OCI-LY1 (cell line): Measurements from ENCODE around the gene PSMD4.

ENCODE experiments used
- H2AFZ ChIP-seq: fragments of 200-600 bp; sonication (generic), shearing (Covaris generic); 2 replicates; pipeline ENCODE4 v1.6.0; 2014; ENCODE audit warnings: antibody characterized with exemption, mild to moderate bottlenecking, low read length
- H3F3A ChIP-seq: fragments of 200-600 bp; sonication (generic), shearing (Covaris generic); 2 replicates; pipeline ENCODE4 v1.6.0; 2014; ENCODE audit warnings: mild to moderate bottlenecking, antibody characterized with exemption, low read length, moderate library complexity; ENCODE audit not compliant: insufficient read depth
- H3K27ac ChIP-seq: fragments of 200-600 bp; sonication (generic); 2 replicates; pipeline ENCODE4 v1.5.1; 2014; ENCODE audit warnings: low read length, mixed run types, mild to moderate bottlenecking, low read depth; ENCODE audit not compliant: poor library complexity, severe bottlenecking
- H3K27me3 ChIP-seq: fragments of 200-600 bp; sonication (generic); 2 replicates; pipeline ENCODE4 v1.6.0; 2014; ENCODE audit warnings: antibody characterized with exemption, mild to moderate bottlenecking, low read length, moderate library complexity; ENCODE audit not compliant: insufficient read depth
- H3K36me3 ChIP-seq: fragments of 200-600 bp; sonication (generic); 2 replicates; pipeline ENCODE4 v1.6.1; 2014; ENCODE audit warnings: mild to moderate bottlenecking, antibody characterized with exemption, low read length, moderate library complexity, mixed read lengths; ENCODE audit not compliant: insufficient read depth
- H3K4me1 ChIP-seq: fragments of 200-600 bp; sonication (generic); 2 replicates; pipeline ENCODE4 v1.5.1; 2014; ENCODE audit warnings: mild to moderate bottlenecking, low read length, moderate library complexity; ENCODE audit not compliant: insufficient read depth, severe bottlenecking
- H3K4me2 ChIP-seq: fragments of 200-600 bp; sonication (generic), shearing (Covaris generic); 2 replicates; pipeline ENCODE4 v1.6.1; 2014; ENCODE audit warnings: low read length
- H3K4me3 ChIP-seq: fragments of 200-600 bp; sonication (generic); 2 replicates; pipeline ENCODE4 v1.5.1; 2014; ENCODE audit warnings: low read length, low read depth, mild to moderate bottlenecking, mixed read lengths; ENCODE audit not compliant: poor library complexity, severe bottlenecking
- H3K79me2 ChIP-seq: fragments of 200-600 bp; shearing (Covaris generic); 2 replicates; pipeline ENCODE4 v1.6.1; 2016; ENCODE audit warnings: mixed run types, low read length, mixed read lengths; ENCODE audit not compliant: insufficient read depth
- H3K9ac ChIP-seq: fragments of 200-600 bp; sonication (generic), shearing (Covaris generic); 2 replicates; pipeline ENCODE4 v1.6.1; 2014; ENCODE audit warnings: mild to moderate bottlenecking, low read length, mixed read lengths
- H3K9me2 ChIP-seq: fragments of 200-600 bp; sonication (generic), shearing (Covaris generic); 2 replicates; pipeline ENCODE4 v1.6.1; 2014; ENCODE audit warnings: low read depth, mild to moderate bottlenecking, low read length, mixed read lengths
- H3K9me3 ChIP-seq: fragments of 200-600 bp; shearing (Covaris generic); 2 replicates; pipeline ENCODE4 v1.6.1; 2014; ENCODE audit warnings: low read length, mixed read lengths
- H4K20me1 ChIP-seq: fragments of 200-600 bp; sonication (generic), shearing (Covaris generic); 2 replicates; pipeline ENCODE4 v1.6.0; 2016; ENCODE audit warnings: mild to moderate bottlenecking, low read length; ENCODE audit not compliant: insufficient read depth
- EZH2 ChIP-seq: fragments of 200-600 bp; sonication (generic), shearing (Covaris generic); IDR thresholded peaks from 2 replicates; pipeline ENCODE4 v1.8.0; 2017; ENCODE audit warnings: borderline replicate concordance, mixed run types, mild to moderate bottlenecking, antibody characterized with exemption, low read length, moderate library complexity, mixed read lengths
- TF ChIP-seq, protein P1 (sequence below): fragments of 200-600 bp; sonication (generic), shearing (Covaris generic); IDR thresholded peaks from 2 replicates; pipeline ENCODE4 v1.5.1; 2017; ENCODE audit warnings: mild to moderate bottlenecking, antibody characterized with exemption, low read length, moderate library complexity, mixed read lengths

The PSMD4 gene

GRCh38 chr1:151211972-151212705, 42.4 kb upstream of the PSMD4 start:
- Histone ChIP-seq H3K79me2 (peaks cover 48% of the 10 kb centered on the region), H2AFZ (no peak overlapping the region), H3K9me3 (no peaks in the 10 kb centered on the region), H3F3A (no peaks in the 10 kb centered on the region), H3K4me1 (no peaks in the 10 kb centered on the region), H4K20me1 (no peaks in the 10 kb centered on the region), H3K9ac (no peak overlapping the region), H3K9me2 (no peaks in the 10 kb centered on the region), H3K27me3 (no peaks in the 10 kb centered on the region), H3K27ac (no peak overlapping the region), H3K4me3 (no peak overlapping the region), H3K4me2 (no peak overlapping the region), H3K36me3 (peaks cover 54% of the 10 kb centered on the region)
- TF ChIP-seq, protein P1, sequence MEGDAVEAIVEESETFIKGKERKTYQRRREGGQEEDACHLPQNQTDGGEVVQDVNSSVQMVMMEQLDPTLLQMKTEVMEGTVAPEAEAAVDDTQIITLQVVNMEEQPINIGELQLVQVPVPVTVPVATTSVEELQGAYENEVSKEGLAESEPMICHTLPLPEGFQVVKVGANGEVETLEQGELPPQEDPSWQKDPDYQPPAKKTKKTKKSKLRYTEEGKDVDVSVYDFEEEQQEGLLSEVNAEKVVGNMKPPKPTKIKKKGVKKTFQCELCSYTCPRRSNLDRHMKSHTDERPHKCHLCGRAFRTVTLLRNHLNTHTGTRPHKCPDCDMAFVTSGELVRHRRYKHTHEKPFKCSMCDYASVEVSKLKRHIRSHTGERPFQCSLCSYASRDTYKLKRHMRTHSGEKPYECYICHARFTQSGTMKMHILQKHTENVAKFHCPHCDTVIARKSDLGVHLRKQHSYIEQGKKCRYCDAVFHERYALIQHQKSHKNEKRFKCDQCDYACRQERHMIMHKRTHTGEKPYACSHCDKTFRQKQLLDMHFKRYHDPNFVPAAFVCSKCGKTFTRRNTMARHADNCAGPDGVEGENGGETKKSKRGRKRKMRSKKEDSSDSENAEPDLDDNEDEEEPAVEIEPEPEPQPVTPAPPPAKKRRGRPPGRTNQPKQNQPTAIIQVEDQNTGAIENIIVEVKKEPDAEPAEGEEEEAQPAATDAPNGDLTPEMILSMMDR, result no peak
- TF ChIP-seq EZH2, result no peak

GRCh38 chr1:151213560-151213959, 41.0 kb upstream of the PSMD4 start:
- H3K9me2 ChIP-seq, result no peaks in the 10 kb centered on the region
- H3K79me2 ChIP-seq, result peaks cover 57% of the 10 kb centered on the region
- no peak overlapping the region for H3K27ac ChIP-seq
- H2AFZ ChIP-seq, result no peak overlapping the region
- H3K9me3 ChIP-seq, result no peaks in the 10 kb centered on the region
- H3K4me3 ChIP-seq, result no peak overlapping the region
- no peak for TF ChIP-seq EZH2
- TF ChIP-seq, protein P1, result no peak
- H3K36me3 ChIP-seq, result peaks cover 46% of the 10 kb centered on the region
- H3F3A ChIP-seq, result no peaks in the 10 kb centered on the region
- H3K9ac ChIP-seq, result no peak overlapping the region
- H3K4me2 ChIP-seq, result no peak overlapping the region
- no peaks in the 10 kb centered on the region for H4K20me1 ChIP-seq
- H3K4me1 ChIP-seq, result no peaks in the 10 kb centered on the region
- H3K27me3 ChIP-seq, result no peaks in the 10 kb centered on the region

GRCh38 chr1:151221616-151222015, 32.9 kb upstream of the PSMD4 start:
- Histone ChIP-seq H3K4me3 (no peak overlapping the region), H3K4me1 (no peaks in the 10 kb centered on the region), H3F3A (no peaks in the 10 kb centered on the region), H4K20me1 (no peaks in the 10 kb centered on the region), H3K9me3 (no peaks in the 10 kb centered on the region), H3K9me2 (no peaks in the 10 kb centered on the region), H3K9ac (no peak overlapping the region), H3K79me2 (peaks cover 48% of the 10 kb centered on the region), H3K27ac (no peak overlapping the region), H3K27me3 (no peaks in the 10 kb centered on the region), H2AFZ (no peak overlapping the region), H3K36me3 (peaks cover 52% of the 10 kb centered on the region), H3K4me2 (no peak overlapping the region)
- TF ChIP-seq, protein P1, result no peak
- TF ChIP-seq EZH2, result no peak
